HepG2 (cell line): Measurements from ENCODE around the gene ATP1A1. TPM values are rescaled to one million over a fixed set of nuclear protein-coding genes. Genes with fewer than 3 reads are reported as not detected.
A peak's percentile ranks its signal among the peaks of the same experiment; 100 is the strongest.

ENCODE experiments used
- BHLHE40 ChIP-seq: IDR thresholded peaks from 2 replicates; pipeline ENCODE4 v1.6.1; 2011; ENCODE audit warnings: low read length, improper control_type of control experiment
- CC2D1A ChIP-seq: sonication (generic); formaldehyde crosslinking; IDR thresholded peaks from 2 replicates; pipeline ENCODE4 v1.8.1; 2023; ENCODE audit warnings: mild to moderate bottlenecking, missing genetic modification reagents
- DBP ChIP-seq: sonication (generic); formaldehyde crosslinking; IDR thresholded peaks from 2 replicates; pipeline ENCODE4 v1.4.0; 2020; ENCODE audit warnings: missing genetic modification reagents; ENCODE audit errors: not compliant biosample characterization
- HNRNPK ChIP-seq: fragments of 200-400 bp; formaldehyde crosslinking; IDR thresholded peaks from 2 replicates; pipeline ENCODE4 v1.6.1; 2018; ENCODE audit warnings: low read length, low read depth, moderate library complexity, mild to moderate bottlenecking; ENCODE audit not compliant: poor library complexity, severe bottlenecking
- MYPOP ChIP-seq: sonication (generic); formaldehyde crosslinking; IDR thresholded peaks from 2 replicates; pipeline ENCODE4 v1.8.1; 2023; ENCODE audit warnings: mild to moderate bottlenecking, moderate library complexity, missing genetic modification reagents
- PCBP2 ChIP-seq: fragments of 200-400 bp; formaldehyde crosslinking; optimal IDR thresholded peaks from 2 replicates; pipeline ENCODE3; 2018; ENCODE audit warnings: low read length, low read depth; ENCODE audit not compliant: poor library complexity, severe bottlenecking
- PRDM10 ChIP-seq: sonication (generic); formaldehyde crosslinking; IDR thresholded peaks from 2 replicates; pipeline ENCODE4 v1.4.0; 2020; ENCODE audit warnings: low read depth, missing genetic modification reagents
- SOX5 ChIP-seq: IDR thresholded peaks from 2 replicates; pipeline ENCODE4 v1.6.1; 2016; ENCODE audit warnings: borderline replicate concordance
- THRA ChIP-seq: sonication (generic); formaldehyde crosslinking; IDR thresholded peaks from 2 replicates; pipeline ENCODE4 v1.4.0; 2020; ENCODE audit warnings: missing genetic modification reagents, borderline replicate concordance
- ZNF574 ChIP-seq: sonication (generic); formaldehyde crosslinking; IDR thresholded peaks from 2 replicates; pipeline ENCODE4 v1.4.0; 2020; ENCODE audit warnings: missing genetic modification reagents
- ZNF790 ChIP-seq: sonication (generic); formaldehyde crosslinking; IDR thresholded peaks from 2 replicates; pipeline ENCODE4 v1.8.0; 2022; ENCODE audit warnings: missing genetic modification reagents, mild to moderate bottlenecking, borderline replicate concordance
- ZNF792 ChIP-seq: IDR thresholded peaks from 2 replicates; pipeline ENCODE4 v1.6.1; 2016
- ZSCAN25 ChIP-seq: sonication (generic); formaldehyde crosslinking; IDR thresholded peaks from 2 replicates; pipeline ENCODE4 v1.8.0; 2022; ENCODE audit warnings: mild to moderate bottlenecking, missing genetic modification reagents
- polyA plus RNA-seq, 8 experiments: library from polyadenylated mRNA; depleted of rRNA in 3 of 8; stranded (reverse) in 7 of 8; unstranded in 1 of 8; fragments of >200 nt; fragmentation: Illumina TruSeq in 4 of 8; extraction: Trizol in 4 of 8; gene quantifications; 2 replicates each; pipeline versions ENCODE4 v1.2.1 to v1.2.3, GENCODE V29; 2011 to 2016; ENCODE audit warnings: low read depth in 4 of 8, missing spikeins in 1 of 8, mixed read lengths in 1 of 8; ENCODE audit not compliant: insufficient read depth in 1 of 8
- total RNA-seq, 5 experiments: library from RNA; depleted of rRNA; stranded (reverse); fragments of >200 nt; fragmentation: Illumina TruSeq; extraction: Trizol; gene quantifications; 2 replicates each; pipeline ENCODE4 v1.2.3, GENCODE V29; 2016; ENCODE audit warnings: low read depth in 1 of 5

Gene ATP1A1
- total and polyA plus RNA-seq, 2 of the 13 experiments (the other 11 are each of a cell fraction or from before 2014, with no cell fraction given) = 280 to 705 TPM

GRCh38 chr1:116372651-116373430 lies at the start of gene ATP1A1 (continued):
- TF ChIP-seq THRA (CRISPR knock-in tag) (0 out of 2 replicates have a peak, but pooled peaks have one; percentile 30), DBP (CRISPR knock-in tag) (no peak), ZNF790 (CRISPR knock-in tag) (0 out of 2 replicates have a peak, but pooled peaks have one; percentile 74), BHLHE40 (no peak; the same call in 1 of the 2 replicates), MYPOP (CRISPR knock-in tag) (peak; percentile 73; the same call in 1 of the 2 replicates), ZSCAN25 (CRISPR knock-in tag) (peak; percentile 86), ZNF792 (CRISPR knock-in tag) (peak; percentile 34; the same call in 1 of the 2 replicates), PRDM10 (no peak), PCBP2 (no peak), HNRNPK (peak; percentile 69), ZNF574 (peak; percentile 62; the same call in 1 of the 2 replicates), SOX5 (0 out of 2 replicates have a peak, but pooled peaks have one; percentile 30), CC2D1A (CRISPR knock-in tag) (no peak)
